Muscle of back (tissue), 13 donors: ENCODE results near the gene UGT1A5. TPM values are rescaled to one million over a fixed set of nuclear protein-coding genes. Genes with fewer than 3 reads are reported as not detected.

Source experiments
- DNase-seq, 3 donors: peaks; one replicate each; pipeline versions ENCODE4 v3.0.0 to v3.0.0-alpha.2; 2013
- long read RNA-seq, 9 donors: transcript quantifications; one replicate each; lab custom pipeline, GENCODE V29; 2026
- polyA plus RNA-seq, 10 donors: library from polyadenylated mRNA; unstranded; fragments of 120-200 nt; gene quantifications; one replicate each; pipeline ENCODE4 v1.2.1, GENCODE V29; 2013; ENCODE audit not compliant: insufficient read length in 10 of 10

Gene UGT1A5
- polyA plus RNA-seq = not detected
- long read RNA-seq, donor 1 = 0 reads
- long read RNA-seq, donor 2 = 0 reads
- long read RNA-seq, donor 3 = 0 reads
- long read RNA-seq, donor 4 = 0 reads
- long read RNA-seq, donor 5 = 0 reads
- long read RNA-seq, donor 6 = 0 reads
- long read RNA-seq, donor 7 = 0 reads
- long read RNA-seq, donor 8 = 0 reads
- long read RNA-seq, donor 9 = 0 reads

DNA sequence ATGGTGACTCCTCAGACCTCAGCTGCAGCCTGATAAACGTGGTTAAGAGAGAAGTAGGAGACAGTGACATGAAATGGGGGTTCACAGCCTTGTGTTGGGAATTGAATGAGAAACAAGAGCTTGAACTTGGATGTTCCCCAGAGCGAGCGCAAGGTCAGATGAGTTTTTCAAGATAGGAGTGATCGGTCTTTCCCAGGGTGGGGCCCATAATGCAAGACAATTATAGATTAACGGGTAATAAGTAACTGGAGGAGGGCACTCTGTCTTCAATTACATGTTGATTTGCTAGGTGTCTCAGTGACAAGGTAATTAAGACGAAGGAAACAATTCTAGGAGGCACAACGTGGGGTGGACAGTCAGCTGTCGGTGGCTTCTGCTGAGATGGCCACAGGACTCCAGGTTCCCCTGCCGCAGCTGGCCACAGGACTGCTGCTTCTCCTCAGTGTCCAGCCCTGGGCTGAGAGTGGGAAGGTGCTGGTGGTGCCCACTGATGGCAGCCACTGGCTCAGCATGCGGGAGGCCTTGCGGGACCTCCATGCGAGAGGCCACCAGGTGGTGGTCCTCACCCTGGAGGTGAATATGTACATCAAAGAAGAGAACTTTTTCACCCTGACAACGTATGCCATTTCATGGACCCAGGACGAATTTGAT lies at the start of gene UGT1A5:
UGT1A5 (plus strand) TSS at position 297 of the 651 bp plus-strand sequence; CDS start at position 382, 85 bp downstream.
- DNase-seq = no peak

DNA sequence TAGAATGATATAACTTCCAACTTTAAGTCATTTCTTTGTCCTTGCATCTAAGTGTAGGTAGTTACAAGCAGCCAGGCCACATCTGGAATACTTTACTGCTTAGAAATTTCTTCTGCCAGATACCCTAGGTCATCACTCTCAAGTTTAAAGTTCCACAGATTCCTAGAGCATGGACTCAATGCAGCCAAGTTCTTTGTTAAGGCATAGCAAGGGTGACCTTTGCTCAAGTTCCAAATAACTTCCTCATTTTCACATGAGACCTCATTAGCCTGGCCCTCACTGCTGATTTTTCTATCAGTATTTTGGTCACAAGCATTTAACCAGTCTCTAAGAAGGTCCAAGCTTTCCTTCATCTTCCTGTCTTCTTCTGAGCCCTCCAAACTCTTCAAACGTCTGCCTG lies 48.8 kb upstream of the UGT1A5 start:
- DNase-seq = no peak

DNA sequence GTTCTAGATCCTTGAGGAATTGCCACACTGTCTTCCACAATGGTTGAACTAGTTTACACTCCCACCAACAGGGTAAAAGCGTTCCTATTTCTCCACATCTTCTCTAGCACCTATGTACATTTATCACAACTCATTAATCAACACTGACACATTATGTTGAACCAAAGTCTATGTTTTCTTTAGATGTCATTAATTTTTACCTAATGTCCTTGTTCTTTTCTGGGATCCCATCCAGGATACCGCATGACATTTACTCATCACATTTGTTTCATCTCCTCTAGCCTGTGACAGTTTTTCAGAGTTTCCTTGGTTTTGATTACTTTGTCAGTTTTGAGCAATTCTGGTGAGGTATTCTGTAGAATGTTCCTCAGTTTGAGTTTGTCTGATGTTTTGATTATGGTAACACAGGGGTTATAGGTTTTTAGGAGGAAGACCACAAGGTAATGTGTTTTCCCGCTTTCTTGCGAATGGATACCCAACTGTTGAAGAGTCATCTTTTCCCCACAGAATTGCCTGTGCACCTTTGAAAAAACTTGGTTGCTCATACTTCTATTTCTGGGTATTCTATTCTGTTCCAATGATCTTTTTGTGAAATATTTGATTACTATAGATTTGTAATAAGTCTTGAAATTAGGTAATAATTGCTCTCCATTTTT lies 44.0 kb upstream of the UGT1A5 start:
- no peak for DNase-seq

DNA sequence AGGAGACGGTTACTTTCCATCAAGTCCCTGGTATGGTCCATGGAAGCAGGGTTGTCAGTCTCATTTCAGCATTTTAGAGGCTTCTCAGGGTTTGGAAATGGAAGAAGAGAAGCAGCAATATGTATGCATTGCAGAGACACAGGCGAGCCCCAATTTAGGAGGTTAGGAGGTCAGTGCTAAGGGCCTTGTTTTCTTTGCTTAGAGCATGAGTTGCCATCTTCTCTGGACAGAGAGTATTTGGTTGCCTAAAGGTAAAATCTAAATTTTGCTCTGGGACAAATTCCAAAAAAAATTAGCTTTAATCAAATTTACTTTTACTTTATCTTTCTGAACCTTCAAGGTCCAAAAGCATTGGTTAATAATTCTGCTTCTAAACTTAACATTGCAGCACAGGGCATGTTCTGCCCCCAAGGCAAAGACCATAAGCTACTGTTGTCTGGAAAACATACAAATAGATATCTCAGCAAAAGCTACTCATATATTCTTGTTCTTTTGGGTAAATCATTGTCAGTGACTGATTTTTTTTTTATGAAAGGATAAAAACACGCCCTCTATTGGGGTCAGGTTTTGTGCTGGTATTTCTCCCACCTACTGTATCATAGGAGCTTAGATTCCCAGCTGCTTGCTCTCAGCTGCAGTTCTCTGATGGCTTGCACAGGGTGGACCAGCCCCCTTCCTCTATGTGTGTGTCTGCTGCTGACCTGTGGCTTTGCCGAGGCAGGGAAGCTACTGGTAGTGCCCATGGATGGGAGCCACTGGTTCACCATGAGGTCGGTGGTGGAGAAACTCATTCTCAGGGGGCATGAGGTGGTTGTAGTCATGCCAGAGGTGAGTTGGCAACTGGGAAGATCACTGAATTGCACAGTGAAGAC lies 41.2 kb upstream of the UGT1A5 start, which contains the start of gene UGT1A9:
UGT1A9 (plus strand) TSS at position 609 of the 872 bp plus-strand sequence; CDS start at position 646, 37 bp downstream.
- DNase-seq = no peak

DNA sequence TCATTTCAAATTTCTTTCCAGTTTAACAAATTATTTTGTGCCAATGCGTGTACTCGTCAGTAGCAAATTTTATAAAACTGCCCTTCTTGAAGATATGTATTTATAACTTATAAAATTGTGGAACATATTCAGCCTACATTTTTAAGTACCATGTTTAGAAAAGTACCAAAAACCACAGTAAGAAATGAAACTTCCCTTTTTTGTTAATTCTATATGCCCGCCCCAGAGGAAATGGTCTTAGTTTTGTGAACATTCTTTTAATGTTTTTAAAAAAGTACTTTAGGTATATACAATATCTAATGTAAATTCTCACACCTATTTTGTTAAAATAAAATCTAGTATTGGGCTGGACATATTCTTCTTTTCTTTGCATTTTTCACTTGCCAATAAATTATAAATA lies 39.8 kb upstream of the UGT1A5 start:
- no peak for DNase-seq

DNA sequence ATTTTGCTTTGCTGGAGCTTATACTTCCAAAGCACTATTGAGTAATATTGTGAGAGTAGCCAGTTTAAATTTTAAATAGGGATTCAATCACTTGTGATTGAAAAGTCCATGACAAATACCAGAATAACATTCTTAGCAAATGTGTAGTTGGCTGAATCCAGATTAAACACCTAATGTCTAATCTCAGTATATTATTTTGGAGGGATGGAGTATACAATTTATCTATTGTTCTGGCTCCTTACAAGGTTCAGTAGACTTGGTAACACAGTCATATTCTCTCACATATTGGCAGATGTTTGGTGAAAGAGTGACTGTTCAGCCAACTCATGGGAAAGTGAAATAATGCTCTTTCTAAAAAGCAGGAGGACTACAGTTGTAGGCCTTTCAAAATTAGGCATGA lies 38.8 kb upstream of the UGT1A5 start:
- DNase-seq = no peak

DNA sequence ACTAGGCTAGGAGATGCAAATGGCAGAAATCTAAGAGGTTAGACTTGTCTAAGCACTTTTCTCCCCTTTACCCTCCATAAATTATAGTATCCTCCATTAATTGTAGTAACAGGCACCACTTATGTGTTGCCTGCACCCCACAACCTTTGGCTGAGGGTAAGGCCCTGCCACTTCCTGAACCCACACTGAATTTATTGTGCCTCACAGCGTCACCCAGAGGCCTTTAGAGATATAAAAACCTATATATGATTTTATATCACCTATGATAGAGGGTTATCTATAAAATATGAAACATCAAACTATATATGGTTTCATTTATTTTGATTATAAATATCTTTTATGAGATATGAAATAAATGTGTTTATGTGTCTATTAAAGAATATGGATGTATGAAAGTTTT lies 38.4 kb upstream of the UGT1A5 start:
- no peak for DNase-seq

DNA sequence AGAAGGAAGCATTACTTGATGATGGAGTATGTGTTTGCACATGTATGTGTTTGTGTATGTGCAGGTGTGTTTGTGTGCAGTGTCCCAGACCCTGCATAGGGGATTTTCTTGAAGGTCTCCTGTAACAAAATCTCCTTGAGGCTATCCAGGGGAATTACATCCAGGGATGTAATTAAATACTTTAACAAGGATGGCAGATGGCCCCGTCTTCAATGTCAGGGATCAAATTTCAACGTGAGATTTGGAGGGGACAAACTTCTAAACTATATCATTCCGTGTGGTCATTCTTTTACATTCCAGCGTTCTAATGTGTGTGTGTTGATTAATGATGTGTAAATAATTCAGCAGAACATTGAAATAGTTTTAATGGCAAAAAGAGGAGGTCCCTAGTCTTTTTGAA lies 37.7 kb upstream of the UGT1A5 start:
- no peak for DNase-seq

DNA sequence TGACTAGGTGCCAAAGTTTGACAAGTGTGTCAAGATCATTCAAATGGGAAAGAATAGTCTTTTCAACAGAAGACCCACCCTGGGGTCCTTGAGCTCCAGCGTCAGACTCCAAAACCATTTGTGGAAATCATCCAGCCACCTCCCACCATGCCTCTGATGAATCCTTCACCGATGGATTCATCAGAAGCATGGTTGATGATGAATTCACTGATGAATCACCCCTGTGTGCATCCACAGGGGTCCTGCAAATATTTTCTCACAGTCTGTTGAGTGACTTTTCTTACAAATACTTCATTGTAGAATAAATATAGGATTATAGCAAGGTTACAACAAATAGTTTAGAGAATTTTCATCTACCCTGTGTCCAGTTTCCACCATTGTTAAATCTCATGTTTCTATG lies 36.7 kb upstream of the UGT1A5 start:
- no peak for DNase-seq

DNA sequence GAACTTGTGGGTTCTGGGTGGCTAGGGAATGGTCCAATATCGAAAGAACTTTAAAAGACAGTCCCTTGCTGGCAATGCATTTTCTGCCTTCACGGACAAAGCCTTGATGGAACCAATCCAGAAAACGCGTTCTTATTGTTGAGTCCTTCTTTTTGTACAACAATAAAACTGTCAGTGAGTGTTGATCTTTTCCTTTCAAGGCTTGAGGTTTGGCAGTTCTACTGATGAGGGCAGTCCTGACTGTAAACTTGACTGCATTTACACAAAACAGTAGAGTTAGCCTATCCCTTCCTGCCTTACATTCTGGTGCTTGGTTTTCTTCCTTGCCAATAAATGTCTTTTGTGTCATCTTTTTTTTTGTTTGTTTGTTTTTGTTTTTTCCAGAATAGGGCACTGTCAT lies 33.5 kb upstream of the UGT1A5 start:
- DNase-seq = no peak

DNA sequence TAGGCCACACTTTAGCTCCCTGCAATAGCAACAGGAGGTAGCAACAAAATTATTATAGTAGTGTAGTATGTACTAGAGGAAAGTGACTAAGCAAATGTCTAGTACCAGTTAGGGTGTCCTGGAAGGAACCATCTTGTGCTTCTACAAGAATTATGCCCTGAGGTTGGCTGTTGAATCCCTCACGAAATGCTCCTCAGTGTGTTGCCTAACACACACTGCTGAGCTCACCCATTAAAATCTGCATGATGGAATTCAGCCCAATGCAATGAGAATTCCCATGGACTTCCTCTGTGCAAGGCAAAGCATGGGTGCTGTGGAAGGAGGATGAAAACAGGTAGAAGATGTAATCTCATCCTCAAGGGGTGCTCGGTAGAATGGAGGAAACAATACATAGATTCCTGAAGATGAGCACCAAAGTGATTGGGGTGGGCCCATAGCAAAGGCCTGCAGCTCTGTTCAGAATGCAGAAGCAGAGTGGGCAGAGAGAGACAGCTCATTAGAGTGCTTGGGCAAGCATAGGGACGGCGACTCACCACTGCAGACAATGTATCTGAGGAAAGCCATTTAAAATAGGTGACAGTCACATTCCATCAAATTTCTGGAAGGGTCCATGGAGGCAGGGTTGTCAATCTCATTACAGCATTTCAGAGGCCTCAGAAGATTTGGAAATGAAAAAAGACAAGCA lies 32.2 kb upstream of the UGT1A5 start:
- DNase-seq = no peak

DNA sequence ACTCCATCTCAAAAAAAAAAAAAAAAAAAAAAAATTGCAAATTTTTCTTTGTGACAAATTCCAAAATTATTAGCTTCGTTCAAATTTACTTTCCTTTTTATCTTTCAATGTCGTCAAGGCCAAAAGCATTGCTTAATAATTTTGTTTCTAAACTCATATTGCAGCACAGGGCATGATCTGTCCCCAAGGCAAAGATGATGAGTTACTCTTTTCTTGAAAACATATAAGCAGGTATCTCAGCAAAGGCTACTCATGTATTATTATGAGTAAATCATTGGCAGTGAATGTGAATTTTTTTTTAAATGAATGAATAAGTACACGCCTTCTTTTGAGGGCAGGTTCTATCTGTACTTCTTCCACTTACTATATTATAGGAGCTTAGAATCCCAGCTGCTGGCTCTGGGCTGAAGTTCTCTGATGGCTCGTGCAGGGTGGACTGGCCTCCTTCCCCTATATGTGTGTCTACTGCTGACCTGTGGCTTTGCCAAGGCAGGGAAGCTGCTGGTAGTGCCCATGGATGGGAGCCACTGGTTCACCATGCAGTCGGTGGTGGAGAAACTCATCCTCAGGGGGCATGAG lies 31.1 kb upstream of the UGT1A5 start, which contains the start of gene UGT1A7:
UGT1A7 (plus strand) TSS at position 381 of the 579 bp plus-strand sequence; CDS start at position 418, 37 bp downstream.
- no peak for DNase-seq

DNA sequence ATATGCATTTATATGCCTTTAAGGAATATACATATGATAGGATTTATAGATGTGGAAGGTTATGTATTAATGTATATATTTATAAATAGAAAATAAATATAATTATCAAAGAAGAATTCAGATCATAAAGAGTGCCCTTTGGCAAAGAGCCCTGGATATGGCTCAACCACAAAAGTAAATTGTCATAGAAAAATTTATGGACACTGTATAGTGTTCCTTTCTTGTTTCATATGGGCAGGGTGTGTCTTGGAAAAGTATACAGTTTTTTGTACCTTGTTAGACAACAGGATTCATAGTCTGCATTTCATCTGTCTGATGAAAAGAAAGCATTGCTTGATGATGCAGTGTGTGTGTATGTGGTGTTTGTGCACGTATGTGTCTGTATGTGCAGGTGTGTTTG lies 28.1 kb upstream of the UGT1A5 start:
- no peak for DNase-seq

DNA sequence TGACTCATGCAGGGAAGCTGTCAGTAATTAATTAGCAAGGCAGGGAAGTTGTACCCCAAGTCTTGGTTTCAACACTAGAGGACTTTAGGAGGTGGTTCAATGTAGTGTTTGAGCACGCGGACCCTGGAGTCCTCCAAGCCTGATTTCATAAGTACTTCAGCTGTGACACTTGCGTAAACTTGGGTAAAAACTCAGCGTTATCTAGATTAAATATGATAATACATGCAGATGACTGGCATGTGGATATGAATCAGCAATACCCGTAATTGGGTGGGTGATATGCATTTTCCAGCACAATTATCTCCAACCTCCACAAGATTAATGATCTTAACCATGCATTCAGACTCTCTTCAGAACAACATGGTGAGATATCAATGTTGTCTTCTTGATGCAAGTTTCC lies 25.8 kb upstream of the UGT1A5 start:
- no peak for DNase-seq

DNA sequence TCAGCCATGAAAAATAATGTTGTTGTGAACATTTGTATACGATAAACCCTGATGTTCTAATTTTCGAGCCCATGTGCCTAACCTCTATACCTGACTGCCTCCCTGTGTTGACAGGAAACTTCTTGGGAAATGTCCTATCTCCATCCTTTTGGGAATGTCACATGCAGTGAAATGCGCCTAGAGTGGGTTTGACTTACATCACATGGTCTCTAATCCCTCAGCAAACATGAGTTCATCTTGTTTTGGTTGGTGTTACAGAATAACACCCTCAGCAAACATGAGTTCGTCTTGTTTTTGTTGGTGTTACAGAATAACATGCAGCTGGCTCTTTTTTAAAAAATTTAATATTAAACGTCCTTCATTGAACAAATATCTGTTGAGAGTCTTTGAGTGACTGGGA lies 24.4 kb upstream of the UGT1A5 start:
- DNase-seq = no peak

DNA sequence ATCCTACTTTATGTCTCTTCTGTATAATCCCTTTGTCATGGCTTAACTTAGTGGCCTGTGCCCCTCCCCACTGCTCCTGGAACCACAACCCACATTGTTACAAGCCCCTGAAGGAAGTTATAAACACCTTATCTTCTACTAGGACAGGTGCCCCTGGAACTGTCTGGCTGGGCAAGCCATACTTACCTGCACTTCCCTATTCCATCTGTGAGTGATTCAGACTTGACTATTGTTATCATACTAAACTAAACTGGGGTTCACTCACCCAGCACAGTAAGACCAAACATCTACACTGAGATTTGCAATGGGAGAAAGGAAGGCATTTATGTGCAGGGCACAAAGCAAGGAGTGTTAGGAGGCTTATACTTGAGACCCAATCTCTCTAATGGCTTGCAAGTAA lies 23.7 kb upstream of the UGT1A5 start:
- no peak for DNase-seq

DNA sequence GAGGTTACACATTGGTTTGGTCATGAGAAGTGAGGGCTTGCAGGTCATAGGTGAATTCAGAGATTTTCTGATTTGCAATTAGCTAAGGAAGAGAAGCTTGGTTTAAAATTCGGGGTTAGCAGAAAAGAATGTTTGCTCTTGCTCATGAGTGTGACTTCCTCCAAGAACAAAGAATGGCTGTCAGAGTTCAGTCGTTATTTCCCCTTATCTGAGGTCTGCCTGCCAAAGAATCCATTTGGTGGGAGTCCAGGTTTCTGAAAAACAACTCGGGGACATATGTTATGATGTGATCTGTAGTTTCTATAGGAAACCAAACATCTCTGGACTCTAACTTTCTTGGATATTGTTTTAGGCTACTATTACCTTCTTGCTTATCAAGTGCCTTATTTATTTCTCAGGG lies 23.2 kb upstream of the UGT1A5 start:
- DNase-seq = no peak

DNA sequence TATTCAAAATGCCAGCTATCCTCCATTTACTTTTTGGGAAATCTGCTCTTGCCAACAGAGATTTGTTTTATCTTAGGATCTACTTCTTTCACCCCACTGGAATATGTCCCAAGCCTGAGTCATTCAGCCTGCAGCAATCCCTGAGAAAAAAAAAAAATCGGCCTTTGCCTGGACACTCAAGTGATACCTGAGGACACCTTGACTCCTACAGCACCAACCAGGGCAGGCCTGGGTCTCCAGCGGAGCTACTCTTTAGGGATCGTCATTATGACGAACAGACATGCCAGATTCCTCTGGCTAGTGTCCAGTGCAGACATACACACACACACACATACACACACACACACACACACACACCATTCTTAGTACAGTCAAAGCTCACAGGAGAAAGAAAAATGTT lies 22.3 kb upstream of the UGT1A5 start:
- no peak for DNase-seq

DNA sequence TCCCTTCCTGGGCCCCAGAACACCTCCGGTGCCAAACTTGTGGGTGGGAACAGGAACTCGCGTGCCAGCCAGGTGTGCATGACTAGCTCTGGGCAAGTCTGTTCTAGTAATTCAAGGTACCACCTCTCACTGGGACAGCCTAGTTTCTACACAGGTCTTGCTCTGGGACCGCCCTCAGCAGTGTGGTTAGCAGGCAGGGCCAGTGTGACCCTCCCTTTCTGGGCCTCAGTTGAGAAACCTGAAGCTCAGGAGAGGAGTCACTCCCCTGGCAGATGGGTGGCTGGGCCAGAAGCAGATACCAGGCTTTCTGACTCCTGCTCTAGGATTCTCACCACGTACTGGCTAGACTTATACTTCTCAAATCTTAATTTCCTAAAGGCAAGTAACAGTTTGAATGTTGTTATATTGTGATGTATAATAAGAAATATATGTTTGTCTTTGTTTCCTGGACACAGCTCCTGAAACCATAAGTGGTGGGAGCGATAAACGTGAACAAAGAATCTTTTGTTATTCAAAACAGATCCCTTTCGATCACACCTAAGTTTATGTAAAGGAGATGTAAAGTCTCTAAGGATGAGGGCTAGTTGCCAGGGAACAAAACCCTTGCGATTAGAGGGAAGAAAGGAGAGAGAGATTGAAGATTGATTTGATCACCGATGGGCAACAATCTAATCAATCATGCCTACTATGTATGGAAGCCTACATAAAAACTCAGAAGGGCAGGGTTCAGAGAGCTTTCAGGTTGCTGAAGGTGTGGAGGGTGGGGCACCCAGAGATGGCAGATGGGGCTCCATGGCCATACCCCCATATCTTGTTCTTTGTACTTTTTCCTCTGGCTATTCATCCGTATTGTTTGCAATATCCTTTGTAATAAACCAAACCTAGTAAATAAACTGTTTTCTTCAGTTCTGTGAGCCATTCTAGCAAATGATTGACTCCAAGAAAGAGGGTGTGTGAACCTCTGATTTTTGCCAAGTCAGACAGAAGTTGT lies 21.0 kb upstream of the UGT1A5 start:
- no peak for DNase-seq

DNA sequence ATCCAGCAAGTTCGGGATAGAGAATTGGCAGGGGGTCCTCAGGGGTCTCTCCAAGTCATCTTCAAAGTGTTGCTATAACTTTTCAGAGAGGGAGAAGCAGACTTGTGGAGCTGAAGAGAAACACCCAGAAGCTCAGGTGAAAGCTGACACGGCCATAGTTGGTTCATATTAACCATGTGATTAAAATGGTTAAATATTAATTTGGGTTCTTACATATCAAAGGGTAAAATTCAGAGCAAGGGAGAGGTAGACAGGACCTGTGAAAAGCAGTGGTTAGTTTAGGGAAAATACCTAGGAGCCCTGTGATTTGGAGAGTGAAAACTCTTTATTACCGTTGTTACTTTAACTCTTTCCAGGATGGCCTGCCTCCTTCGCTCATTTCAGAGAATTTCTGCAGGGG lies 20.1 kb upstream of the UGT1A5 start, which contains the start of gene UGT1A6:
UGT1A6 (plus strand) TSS at position 243 of the 400 bp plus-strand sequence; CDS start at position 358, 115 bp downstream.
- DNase-seq = no peak
